ENCODE results near the gene CALML6.

CALML6 gene

GRCh38 chr1:1875932-1876331 is 39.1 kb upstream of the CALML6 start:
- H3K9me2 ChIP-seq (replicated peaks; ENCODE audit: low read depth, low read length) = no peaks in the 10 kb centered on the region
- H3K4me2 ChIP-seq (ENCODE audit: low read depth, low read length, poor library complexity, severe bottlenecking) = no peak overlapping the region
- no peak overlapping the region for H3K4me3 ChIP-seq (ENCODE audit: low read length, poor library complexity, severe bottlenecking)
- H3K36me3 ChIP-seq (ENCODE audit: insufficient read depth, low read length) = peaks cover 62% of the 10 kb centered on the region; the same call in 1 of the 2 replicates
- H2AFZ ChIP-seq (ENCODE audit: low read length) = no peak overlapping the region
- H3F3A ChIP-seq (ENCODE audit: low read depth) = no peaks in the 10 kb centered on the region
- no peaks in the 10 kb centered on the region for H3K4me1 ChIP-seq (ENCODE audit: insufficient read depth, low read length, poor library complexity, severe bottlenecking)
- no peaks in the 10 kb centered on the region for H3K9me3 ChIP-seq (ENCODE audit: insufficient read depth, low read depth, low read length)
- H4K20me1 ChIP-seq (ENCODE audit: insufficient read depth, low read length, poor library complexity, severe bottlenecking) = peaks cover 96% of the 10 kb centered on the region
- H3K27me3 ChIP-seq (ENCODE audit: insufficient read depth, low read length, poor library complexity, severe bottlenecking) = no peaks in the 10 kb centered on the region
- no peak overlapping the region for H3K9ac ChIP-seq (ENCODE audit: low read depth, low read length, poor library complexity, severe bottlenecking)
- peaks cover 100% of the 10 kb centered on the region for H3K79me2 ChIP-seq (ENCODE audit: insufficient read depth, low read length)
- TF ChIP-seq EZH2phosphoT487 (IDR thresholded peaks at IDR 0.05; ENCODE audit: borderline replicate concordance) = no peak
- no peak for TF ChIP-seq CTCF (conservative IDR thresholded peaks at IDR 0.05; ENCODE audit: low read length)

DNA sequence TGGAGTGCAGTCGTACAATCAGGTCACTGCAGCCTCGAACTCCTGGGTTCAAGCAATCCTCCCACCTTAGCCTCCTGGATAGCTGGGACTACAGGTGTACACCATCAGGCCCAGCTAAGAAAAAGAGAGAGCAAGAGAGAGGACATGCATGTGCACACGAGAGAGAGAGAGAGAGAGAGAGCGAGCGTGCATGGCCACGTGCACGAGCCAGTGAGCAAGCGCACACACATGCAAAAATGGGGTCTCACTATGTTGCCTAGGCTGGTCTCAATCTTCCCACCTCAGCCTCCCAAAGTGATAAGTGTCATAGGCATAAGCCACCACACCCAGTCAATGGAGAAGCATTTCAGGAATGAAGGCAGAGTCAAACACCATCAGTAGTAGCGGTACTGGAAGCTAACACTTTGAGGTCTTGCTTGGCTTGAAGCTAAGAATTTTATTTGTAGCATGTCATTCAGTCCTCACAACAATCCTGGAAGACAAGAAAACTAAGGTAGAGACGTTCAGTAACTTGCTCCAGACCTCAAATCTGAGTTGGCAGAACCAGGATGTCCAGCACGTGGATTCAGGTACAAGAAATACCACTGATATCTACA is 38.6 kb upstream of the CALML6 start:
- H3K79me2 ChIP-seq (ENCODE audit: insufficient read depth, low read length) = peaks cover 100% of the 10 kb centered on the region
- no peak overlapping the region for H3K4me3 ChIP-seq (ENCODE audit: low read length, poor library complexity, severe bottlenecking)
- no peaks in the 10 kb centered on the region for H3K9me3 ChIP-seq (ENCODE audit: insufficient read depth, low read depth, low read length)
- peaks cover 62% of the 10 kb centered on the region; the same call in 1 of the 2 replicates for H3K36me3 ChIP-seq (ENCODE audit: insufficient read depth, low read length)
- TF ChIP-seq CTCF (conservative IDR thresholded peaks at IDR 0.05; ENCODE audit: low read length) (no peak), EZH2phosphoT487 (IDR thresholded peaks at IDR 0.05; ENCODE audit: borderline replicate concordance) (no peak)
- H3F3A ChIP-seq (ENCODE audit: low read depth) = no peaks in the 10 kb centered on the region
- no peak overlapping the region for H3K4me2 ChIP-seq (ENCODE audit: low read depth, low read length, poor library complexity, severe bottlenecking)
- H3K27me3 ChIP-seq (ENCODE audit: insufficient read depth, low read length, poor library complexity, severe bottlenecking) = no peaks in the 10 kb centered on the region
- H4K20me1 ChIP-seq (ENCODE audit: insufficient read depth, low read length, poor library complexity, severe bottlenecking) = peaks cover 96% of the 10 kb centered on the region
- no peak overlapping the region for H3K9ac ChIP-seq (ENCODE audit: low read depth, low read length, poor library complexity, severe bottlenecking)
- H3K4me1 ChIP-seq (ENCODE audit: insufficient read depth, low read length, poor library complexity, severe bottlenecking) = no peaks in the 10 kb centered on the region
- H3K9me2 ChIP-seq (replicated peaks; ENCODE audit: low read depth, low read length) = no peaks in the 10 kb centered on the region
- H2AFZ ChIP-seq (ENCODE audit: low read length) = no peak overlapping the region

DNA sequence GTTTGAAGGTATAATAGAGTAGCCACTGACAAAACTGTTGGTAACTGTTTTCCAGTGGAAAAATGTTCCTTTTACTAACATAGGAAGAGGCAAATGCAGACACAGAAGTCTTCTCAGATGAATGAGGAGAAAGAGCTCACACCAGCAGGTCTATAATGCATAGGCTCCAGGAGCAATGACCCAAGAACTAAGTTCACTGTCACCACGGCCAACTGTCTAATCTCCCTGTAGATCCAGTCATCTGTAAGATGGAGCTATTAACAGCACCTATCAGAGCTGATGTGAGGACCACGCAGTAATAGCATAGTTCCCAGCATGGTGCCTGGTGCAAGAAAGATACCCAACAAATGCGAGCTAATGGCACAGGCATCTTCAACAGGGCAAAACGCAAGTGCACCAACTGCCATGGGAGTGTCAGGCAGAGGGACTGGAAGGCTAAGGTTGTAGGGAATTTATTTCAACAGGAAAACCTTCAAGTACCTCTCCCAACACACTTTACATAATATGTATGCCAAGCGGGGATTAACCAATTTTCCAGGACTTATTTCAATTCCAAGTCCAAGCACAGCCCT is 37.1 kb upstream of the CALML6 start:
- H3K9me3 ChIP-seq (ENCODE audit: insufficient read depth, low read depth, low read length) = no peaks in the 10 kb centered on the region
- H3K9me2 ChIP-seq (replicated peaks; ENCODE audit: low read depth, low read length) = no peaks in the 10 kb centered on the region
- peaks cover 100% of the 10 kb centered on the region for H3K79me2 ChIP-seq (ENCODE audit: insufficient read depth, low read length)
- H3K36me3 ChIP-seq (ENCODE audit: insufficient read depth, low read length) = peaks cover 55% of the 10 kb centered on the region; the same call in 1 of the 2 replicates
- H3K9ac ChIP-seq (ENCODE audit: low read depth, low read length, poor library complexity, severe bottlenecking) = no peak overlapping the region
- no peaks in the 10 kb centered on the region for H3K4me1 ChIP-seq (ENCODE audit: insufficient read depth, low read length, poor library complexity, severe bottlenecking)
- no peak overlapping the region for H3K4me2 ChIP-seq (ENCODE audit: low read depth, low read length, poor library complexity, severe bottlenecking)
- H2AFZ ChIP-seq (ENCODE audit: low read length) = no peak overlapping the region
- H3K4me3 ChIP-seq (ENCODE audit: low read length, poor library complexity, severe bottlenecking) = no peak overlapping the region
- H4K20me1 ChIP-seq (ENCODE audit: insufficient read depth, low read length, poor library complexity, severe bottlenecking) = peaks cover 94% of the 10 kb centered on the region
- no peaks in the 10 kb centered on the region for H3F3A ChIP-seq (ENCODE audit: low read depth)
- TF ChIP-seq EZH2phosphoT487 (IDR thresholded peaks at IDR 0.05; ENCODE audit: borderline replicate concordance) (no peak), CTCF (conservative IDR thresholded peaks at IDR 0.05; ENCODE audit: low read length) (no peak)
- no peaks in the 10 kb centered on the region for H3K27me3 ChIP-seq (ENCODE audit: insufficient read depth, low read length, poor library complexity, severe bottlenecking)
